HepG2 (cell line): Measurements from ENCODE around the gene PLCG1. TPM values are rescaled to one million over a fixed set of nuclear protein-coding genes. Genes with fewer than 3 reads are reported as not detected.

Source experiments
- ATF5 ChIP-seq: sonication (generic); formaldehyde crosslinking; IDR thresholded peaks from 2 replicates; pipeline ENCODE4 v1.4.0; 2020; ENCODE audit warnings: mild to moderate bottlenecking, low read depth, missing genetic modification reagents
- CBX2 ChIP-seq, 2 experiments: fragments of 200-600 bp in 1 of 2; sonication (generic); formaldehyde crosslinking in 1 of 2; IDR thresholded peaks; 2 replicates each; pipeline versions ENCODE4 v1.7.0 to v1.8.1; 2018 to 2022; ENCODE audit warnings: low read depth in 2 of 2, low read length in 1 of 2, mild to moderate bottlenecking in 1 of 2, missing genetic modification reagents in 1 of 2
- CEBPB ChIP-seq: IDR thresholded peaks from 2 replicates; pipeline ENCODE4 v1.6.1; 2011; ENCODE audit warnings: low read depth, low read length, improper control_type of control experiment, borderline replicate concordance
- CEBPZ ChIP-seq: IDR thresholded peaks from 2 replicates; pipeline ENCODE4 v1.6.1; 2012; ENCODE audit warnings: low read length, improper control_type of control experiment
- FIP1L1 ChIP-seq: fragments of 200-400 bp; formaldehyde crosslinking; IDR thresholded peaks from 2 replicates; pipeline ENCODE4 v1.6.1; 2018; ENCODE audit warnings: low read depth, mild to moderate bottlenecking, low read length, moderate library complexity, borderline replicate concordance; ENCODE audit not compliant: insufficient read depth
- IRF1 ChIP-seq: sonication (generic); formaldehyde crosslinking; IDR thresholded peaks from 2 replicates; pipeline ENCODE4 v1.4.0; 2020; ENCODE audit warnings: low read depth, mild to moderate bottlenecking, missing genetic modification reagents
- KAT7 ChIP-seq: IDR thresholded peaks from 2 replicates; pipeline ENCODE4 v1.6.1; 2018; ENCODE audit warnings: borderline replicate concordance, missing compliant biosample characterization
- MYPOP ChIP-seq: sonication (generic); formaldehyde crosslinking; IDR thresholded peaks from 2 replicates; pipeline ENCODE4 v1.8.1; 2023; ENCODE audit warnings: mild to moderate bottlenecking, moderate library complexity, missing genetic modification reagents
- NFATC3 ChIP-seq: sonication (generic); formaldehyde crosslinking; IDR thresholded peaks from 2 replicates; pipeline ENCODE4 v1.5.1; 2020; ENCODE audit warnings: mild to moderate bottlenecking, missing genetic modification reagents
- RBFOX2 ChIP-seq: fragments of 200-400 bp; formaldehyde crosslinking; IDR thresholded peaks from 2 replicates; pipeline ENCODE4 v1.6.1; 2017; ENCODE audit warnings: low read depth, mild to moderate bottlenecking, low read length
- USF2 ChIP-seq, 2 experiments: sonication (generic) in 1 of 2; formaldehyde crosslinking in 1 of 2; IDR thresholded peaks; 2 replicates each; pipeline versions ENCODE4 v1.5.1 to v1.6.1; 2011 to 2020; ENCODE audit warnings: borderline replicate concordance in 1 of 2, low read depth in 1 of 2, low read length in 1 of 2, mild to moderate bottlenecking in 1 of 2, missing genetic modification reagents in 1 of 2, moderate library complexity in 1 of 2
- ZNF253 ChIP-seq: sonication (generic); formaldehyde crosslinking; IDR thresholded peaks from 2 replicates; pipeline ENCODE4 v1.8.0; 2022; ENCODE audit warnings: mild to moderate bottlenecking, missing genetic modification reagents, borderline replicate concordance
- ZNF292 ChIP-seq: sonication (generic); formaldehyde crosslinking; IDR thresholded peaks from 2 replicates; pipeline ENCODE4 v1.8.1; 2022; ENCODE audit warnings: mild to moderate bottlenecking, low read depth, missing genetic modification reagents, borderline replicate concordance
- ZNF333 ChIP-seq: sonication (generic); formaldehyde crosslinking; IDR thresholded peaks from 2 replicates; pipeline ENCODE4 v1.4.0; 2020; ENCODE audit warnings: mild to moderate bottlenecking, missing genetic modification reagents, borderline replicate concordance
- ZNF367 ChIP-seq: sonication (generic); formaldehyde crosslinking; IDR thresholded peaks from 2 replicates; pipeline ENCODE4 v1.4.0; 2020; ENCODE audit warnings: missing genetic modification reagents, borderline replicate concordance
- ZNF563 ChIP-seq: sonication (generic); formaldehyde crosslinking; IDR thresholded peaks from 2 replicates; pipeline ENCODE4 v1.8.0; 2022; ENCODE audit warnings: mild to moderate bottlenecking, moderate library complexity, missing genetic modification reagents
- ZSCAN20 ChIP-seq: sonication (generic); formaldehyde crosslinking; IDR thresholded peaks from 2 replicates; pipeline ENCODE4 v1.4.0; 2020; ENCODE audit warnings: missing genetic modification reagents, mild to moderate bottlenecking, borderline replicate concordance
- ZSCAN25 ChIP-seq: sonication (generic); formaldehyde crosslinking; IDR thresholded peaks from 2 replicates; pipeline ENCODE4 v1.8.0; 2022; ENCODE audit warnings: mild to moderate bottlenecking, missing genetic modification reagents
- polyA plus RNA-seq, 8 experiments: library from polyadenylated mRNA; depleted of rRNA in 3 of 8; stranded (reverse) in 7 of 8; unstranded in 1 of 8; fragments of >200 nt; fragmentation: Illumina TruSeq in 4 of 8; extraction: Trizol in 4 of 8; gene quantifications; 2 replicates each; pipeline versions ENCODE4 v1.2.1 to v1.2.3, GENCODE V29; 2011 to 2016; ENCODE audit warnings: low read depth in 4 of 8, missing spikeins in 1 of 8, mixed read lengths in 1 of 8; ENCODE audit not compliant: insufficient read depth in 1 of 8
- total RNA-seq, 5 experiments: library from RNA; depleted of rRNA; stranded (reverse); fragments of >200 nt; fragmentation: Illumina TruSeq; extraction: Trizol; gene quantifications; 2 replicates each; pipeline ENCODE4 v1.2.3, GENCODE V29; 2016; ENCODE audit warnings: low read depth in 1 of 5

The PLCG1 gene
- total and polyA plus RNA-seq, 2 of the 13 experiments (the other 11 are each of a cell fraction or from before 2014, with no cell fraction given) = 85.3 to 158 TPM

GRCh38 chr20:41136680-41137613, at the start of gene PLCG1 (continued):
- TF ChIP-seq MYPOP = no peak; the same call in none of the 2 replicates
- peak; percentile 26; the same call in 1 of the 2 replicates for TF ChIP-seq ATF5 (CRISPR knock-in tag)
- peak; percentile 17 for TF ChIP-seq ZSCAN25 (CRISPR knock-in tag)
- no peak for TF ChIP-seq USF2 (IDR thresholded peaks at IDR 0.05; ENCODE audit: low read depth, low read length)
- no peak; the same call in 1 of the 2 replicates for TF ChIP-seq USF2 (CRISPR knock-in tag; IDR thresholded peaks at IDR 0.05; ENCODE audit: borderline replicate concordance)
- TF ChIP-seq FIP1L1 = no peak
- TF ChIP-seq CEBPB = no peak
- peak; percentile 98 for TF ChIP-seq ZNF563 (CRISPR knock-in tag)
- TF ChIP-seq NFATC3 (CRISPR knock-in tag) = no peak
- TF ChIP-seq ZNF333 = peak; percentile 94
- TF ChIP-seq RBFOX2 = peak; percentile 92
- TF ChIP-seq CBX2 (IDR thresholded peaks at IDR 0.05; ENCODE audit: low read depth, low read length) = no peak
- TF ChIP-seq CBX2 (CRISPR knock-in tag; IDR thresholded peaks at IDR 0.05; ENCODE audit: low read depth) = no peak
- TF ChIP-seq ZNF292 (CRISPR knock-in tag) = no peak; the same call in 1 of the 2 replicates
- peak; percentile 98 for TF ChIP-seq ZSCAN20
- peak; percentile 70; the same call in 1 of the 2 replicates for TF ChIP-seq ZNF367 (CRISPR knock-in tag)
- TF ChIP-seq CEBPZ = no peak
- no peak; the same call in 1 of the 2 replicates for TF ChIP-seq KAT7 (CRISPR knock-in tag)
- peak; percentile 79; the same call in 1 of the 2 replicates for TF ChIP-seq ZNF253
- TF ChIP-seq IRF1 (CRISPR knock-in tag) = no peak
